ENCODE measurements around the gene TRIM39. TPM values are rescaled to one million over a fixed set of nuclear protein-coding genes. Genes with fewer than 3 reads are reported as not detected.

TRIM39 gene
- total RNA-seq, 1 experiment from 2014 or later = 24.9 TPM

GRCh38 chr6:30325873-30326525 lies 728 bp upstream of the TRIM39 start (continued):
- no peak for TF ChIP-seq ATF3 (CRISPR knock-in tag; conservative IDR thresholded peaks at IDR 0.05)
- no peak for TF ChIP-seq USF2 (CRISPR knock-in tag; IDR thresholded peaks at IDR 0.05)
- no peak for TF ChIP-seq ZBTB21 (CRISPR knock-in tag; IDR thresholded peaks at IDR 0.05; ENCODE audit: borderline replicate concordance)
- TF ChIP-seq GABPB1 (CRISPR knock-in tag; IDR thresholded peaks at IDR 0.05) = peak; percentile 59
- peak; percentile 72; the same call in 1 of the 2 replicates for TF ChIP-seq PREB (CRISPR knock-in tag; IDR thresholded peaks at IDR 0.05; ENCODE audit: borderline replicate concordance)
- TF ChIP-seq ZNF219 (CRISPR knock-in tag; IDR thresholded peaks at IDR 0.05; ENCODE audit: borderline replicate concordance) = no peak; the same call in 1 of the 2 replicates
- no peak for TF ChIP-seq GTF2I (CRISPR knock-in tag; conservative IDR thresholded peaks at IDR 0.05)
- TF ChIP-seq ELF4 (CRISPR knock-in tag; IDR thresholded peaks at IDR 0.05; ENCODE audit: low read depth) = no peak
- no peak for TF ChIP-seq ZNF532 (CRISPR knock-in tag; IDR thresholded peaks at IDR 0.05; ENCODE audit: borderline replicate concordance)
- TF ChIP-seq TEAD1 (CRISPR knock-in tag; IDR thresholded peaks at IDR 0.05) = 0 out of 2 replicates have a peak, but pooled peaks have one; percentile 42
- no peak for TF ChIP-seq KAT7 (CRISPR knock-in tag; IDR thresholded peaks at IDR 0.05; ENCODE audit: borderline replicate concordance)
- no peak for TF ChIP-seq MXD4 (CRISPR knock-in tag; IDR thresholded peaks at IDR 0.05; ENCODE audit: borderline replicate concordance)
- no peak for TF ChIP-seq EMX1 (CRISPR knock-in tag; IDR thresholded peaks at IDR 0.05)
- no peak for TF ChIP-seq ZNF263 (CRISPR knock-in tag; IDR thresholded peaks at IDR 0.05; ENCODE audit: low read depth)
- TF ChIP-seq ZNF425 (CRISPR knock-in tag; conservative IDR thresholded peaks at IDR 0.05) = no peak
- no peak for TF ChIP-seq ZNF416 (CRISPR knock-in tag; IDR thresholded peaks at IDR 0.05)
- TF ChIP-seq OVOL2 (CRISPR knock-in tag; IDR thresholded peaks at IDR 0.05; ENCODE audit: borderline replicate concordance) = no peak
- no peak for TF ChIP-seq CTCF (IDR thresholded peaks at IDR 0.05)
- TF ChIP-seq ATF6 (CRISPR knock-in tag; IDR thresholded peaks at IDR 0.05) = no peak
- no peak for TF ChIP-seq CREM (CRISPR knock-in tag; IDR thresholded peaks at IDR 0.05)
- TF ChIP-seq TEAD4 (CRISPR knock-in tag; IDR thresholded peaks at IDR 0.05) = no peak
- no peak for TF ChIP-seq ATF1 (CRISPR knock-in tag; IDR thresholded peaks at IDR 0.05)
- TF ChIP-seq ESRRA (CRISPR knock-in tag; IDR thresholded peaks at IDR 0.05; ENCODE audit: borderline replicate concordance) = no peak; the same call in 1 of the 2 replicates
- TF ChIP-seq USF1 (CRISPR knock-in tag; IDR thresholded peaks at IDR 0.05) = peak; percentile 39; the same call in 1 of the 2 replicates
- no peak for TF ChIP-seq FOXK1 (CRISPR knock-in tag; IDR thresholded peaks at IDR 0.05)
